GM23338 (cell line): ENCODE data around the gene TPT1. TPM values are rescaled to one million over a fixed set of nuclear protein-coding genes. Genes with fewer than 3 reads are reported as not detected.

Source experiments
- ATAC-seq: fragments of 200-7000 bp; cut with Tn5 transposase; 3 replicates; pipeline ENCODE4 v1.9.1; 2020
- DNase-seq: peaks from one replicate; pipeline ENCODE4 v3.0.0-alpha.2; 2015; ENCODE audit warnings: low spot score
- H2AFZ ChIP-seq: fragments of 200-600 bp; sonication (generic); 2 replicates; pipeline ENCODE4 v1.8.0; 2016; ENCODE audit warnings: antibody characterized with exemption, mild to moderate bottlenecking, moderate library complexity
- H3F3A ChIP-seq: fragments of 200-600 bp; sonication (generic); replicated peaks from 2 replicates; pipeline ENCODE4 v1.8.0; 2017; ENCODE audit warnings: antibody characterized with exemption, mixed run types, low read depth
- H3K27ac ChIP-seq: fragments of 200-600 bp; sonication (generic); 2 replicates; pipeline ENCODE4 v1.6.1; 2016; ENCODE audit warnings: low read depth
- H3K27me3 ChIP-seq: fragments of 200-600 bp; sonication (generic); 2 replicates; pipeline ENCODE4 v1.8.0; 2016; ENCODE audit warnings: mild to moderate bottlenecking, mixed run types, moderate library complexity; ENCODE audit not compliant: insufficient read depth
- H3K36me3 ChIP-seq: fragments of 200-600 bp; sonication (generic); 2 replicates; pipeline ENCODE4 v1.8.0; 2016; ENCODE audit warnings: mild to moderate bottlenecking; ENCODE audit not compliant: insufficient read depth
- H3K4me1 ChIP-seq: fragments of 200-600 bp; sonication (generic); 2 replicates; pipeline ENCODE4 v1.8.0; 2016; ENCODE audit warnings: mild to moderate bottlenecking, moderate library complexity; ENCODE audit not compliant: insufficient read depth
- H3K4me2 ChIP-seq: fragments of 200-600 bp; sonication (generic); 2 replicates; pipeline ENCODE4 v1.7.1; 2017; ENCODE audit warnings: mixed run types
- H3K4me3 ChIP-seq: fragments of 200-600 bp; sonication (generic); 2 replicates; pipeline ENCODE4 v1.6.1; 2016; ENCODE audit warnings: mixed run types
- H3K79me2 ChIP-seq: fragments of 200-600 bp; sonication (generic); replicated peaks from 2 replicates; pipeline ENCODE4 v1.8.0; 2017; ENCODE audit warnings: mild to moderate bottlenecking; ENCODE audit not compliant: insufficient read depth
- H3K9me2 ChIP-seq: fragments of 200-600 bp; sonication (generic); 2 replicates; pipeline ENCODE4 v1.8.0; 2017; ENCODE audit not compliant: insufficient read depth
- H4K20me1 ChIP-seq: fragments of 200-600 bp; sonication (generic); replicated peaks from 2 replicates; pipeline ENCODE4 v1.8.0; 2017; ENCODE audit warnings: mild to moderate bottlenecking; ENCODE audit not compliant: insufficient read depth
- H3K27ac Mint-ChIP-seq: 2 replicates; pipeline ENCODE4 v1.8.0; 2020; ENCODE audit warnings: inconsistent platforms, mild to moderate bottlenecking, moderate library complexity, mixed read lengths
- H3K27me3 Mint-ChIP-seq: 3 replicates; pipeline ENCODE4 v1.8.0; 2022; ENCODE audit warnings: low read depth, mild to moderate bottlenecking, moderate library complexity, mixed read lengths, inconsistent platforms; ENCODE audit not compliant: insufficient read depth, poor library complexity
- H3K36me3 Mint-ChIP-seq: 3 replicates; pipeline ENCODE4 v1.8.0; 2021; ENCODE audit warnings: low read depth, mild to moderate bottlenecking, inconsistent platforms, moderate library complexity, mixed read lengths
- H3K4me1 Mint-ChIP-seq: 3 replicates; pipeline ENCODE4 v1.8.0; 2020; ENCODE audit warnings: mild to moderate bottlenecking, inconsistent platforms, mixed read lengths
- H3K4me3 Mint-ChIP-seq: 3 replicates; pipeline ENCODE4 v1.8.0; 2021; ENCODE audit warnings: moderate library complexity, mild to moderate bottlenecking, inconsistent platforms, mixed read lengths
- H3K9me3 Mint-ChIP-seq: 3 replicates; pipeline ENCODE4 v1.8.0; 2020; ENCODE audit warnings: moderate library complexity, mild to moderate bottlenecking, inconsistent platforms, mixed read lengths
- CTCF ChIP-seq, 2 experiments: fragments of 200-600 bp in 1 of 2; sonication (generic) in 1 of 2; conservative IDR thresholded peaks; 2 replicates each; pipeline versions ENCODE4 v1.5.1 to v1.6.1; 2016 to 2017; ENCODE audit warnings: antibody characterized with exemption in 2 of 2, low read depth in 2 of 2, mild to moderate bottlenecking in 2 of 2, moderate library complexity in 1 of 2
- EZH2 ChIP-seq: fragments of 200-600 bp; sonication (generic); IDR thresholded peaks from one replicate; pipeline ENCODE4 v1.8.0; 2017; ENCODE audit warnings: antibody characterized with exemption, mild to moderate bottlenecking, low read depth; ENCODE audit not compliant: unreplicated experiment
- EZH2phosphoT487 ChIP-seq: fragments of 200-600 bp; sonication (generic); IDR thresholded peaks from one replicate; pipeline ENCODE4 v1.8.1; 2018; ENCODE audit warnings: antibody characterized with exemption; ENCODE audit not compliant: unreplicated experiment
- JUNB ChIP-seq: IDR thresholded peaks from one replicate; pipeline ENCODE4 v1.6.1; 2016; ENCODE audit warnings: antibody characterized with exemption; ENCODE audit not compliant: unreplicated experiment
- POLR2AphosphoS5 ChIP-seq: IDR thresholded peaks from 2 replicates; pipeline ENCODE4 v1.6.1; 2016; ENCODE audit warnings: antibody characterized with exemption, low read depth
- STAT1 ChIP-seq: IDR thresholded peaks from one replicate; pipeline ENCODE4 v1.6.1; 2016; ENCODE audit warnings: antibody characterized with exemption; ENCODE audit not compliant: unreplicated experiment
- ZNF114 ChIP-seq: fragments of 250-450 bp; sonication (Bioruptor Pico); IDR thresholded peaks from 2 replicates; pipeline ENCODE4 v1.5.0; 2020; ENCODE audit warnings: mild to moderate bottlenecking, moderate library complexity
- ZNF331 ChIP-seq: fragments of 250-450 bp; sonication (Bioruptor Pico); IDR thresholded peaks from 2 replicates; pipeline ENCODE4 v1.5.0; 2020; ENCODE audit warnings: low read depth, mild to moderate bottlenecking, moderate library complexity
- polyA plus RNA-seq: library from polyadenylated mRNA; unstranded; fragments of >200 nt; fragmentation: Nextera tagmentation; extraction: Ambion mirVana; gene quantifications from 2 replicates; pipeline ENCODE4 v1.2.1, GENCODE V29; 2016
- total RNA-seq: library from RNA; depleted of rRNA; stranded (reverse); fragments of >200 nt; shearing (Covaris generic); gene quantifications from 2 replicates; pipeline ENCODE4 v1.2.3, GENCODE V29; 2014
- TF ChIP-seq, protein P1 (sequence below): IDR thresholded peaks from 2 replicates; pipeline ENCODE4 v1.6.1; 2016; ENCODE audit warnings: antibody characterized with exemption

Gene TPT1
- total and polyA plus RNA-seq, 2 experiments from 2014 or later, result 1,385 to 2,519 TPM

- peaks cover 4% of the 10 kb centered on the region for H3K4me1 Mint-ChIP-seq
- H3K27me3 Mint-ChIP-seq, result peaks cover 4% of the 10 kb centered on the region
- TF ChIP-seq JUNB (no peak), EZH2phosphoT487 (no peak), ZNF114 (no peak), CTCF (conservative IDR thresholded peaks at IDR 0.05; ENCODE audit: low read depth in 2 of 2) (no peak), ZNF331 (CRISPR knock-in tag) (no peak), STAT1 (no peak)
- no peaks in the 10 kb centered on the region for H3K79me2 ChIP-seq
- no peaks in the 10 kb centered on the region for H4K20me1 ChIP-seq
- no peaks in the 10 kb centered on the region for H3K9me3 Mint-ChIP-seq
- H2AFZ ChIP-seq, result no peak overlapping the region
- peaks cover 11% of the 10 kb centered on the region for H3F3A ChIP-seq
- H3K9me2 ChIP-seq, result no peaks in the 10 kb centered on the region
- DNase-seq (no peak), ATAC-seq (no peak)
- H3K27me3 ChIP-seq, result no peaks in the 10 kb centered on the region
- peaks cover 8% of the 10 kb centered on the region; the same call in 2 of the 3 replicates for H3K36me3 Mint-ChIP-seq
- H3K4me3 Mint-ChIP-seq, result no peak overlapping the region
- no peaks in the 10 kb centered on the region for H3K36me3 ChIP-seq
- H3K4me1 ChIP-seq, result no peaks in the 10 kb centered on the region; the same call in 1 of the 2 replicates
- no peak overlapping the region for H3K27ac Mint-ChIP-seq
- no peak overlapping the region for H3K4me3 ChIP-seq
- no peak overlapping the region for H3K4me2 ChIP-seq
- H3K27ac ChIP-seq, result no peak overlapping the region
Observed at GRCh38 chr13:45325806-45326205, 15.2 kb downstream of the TPT1 start.

DNA sequence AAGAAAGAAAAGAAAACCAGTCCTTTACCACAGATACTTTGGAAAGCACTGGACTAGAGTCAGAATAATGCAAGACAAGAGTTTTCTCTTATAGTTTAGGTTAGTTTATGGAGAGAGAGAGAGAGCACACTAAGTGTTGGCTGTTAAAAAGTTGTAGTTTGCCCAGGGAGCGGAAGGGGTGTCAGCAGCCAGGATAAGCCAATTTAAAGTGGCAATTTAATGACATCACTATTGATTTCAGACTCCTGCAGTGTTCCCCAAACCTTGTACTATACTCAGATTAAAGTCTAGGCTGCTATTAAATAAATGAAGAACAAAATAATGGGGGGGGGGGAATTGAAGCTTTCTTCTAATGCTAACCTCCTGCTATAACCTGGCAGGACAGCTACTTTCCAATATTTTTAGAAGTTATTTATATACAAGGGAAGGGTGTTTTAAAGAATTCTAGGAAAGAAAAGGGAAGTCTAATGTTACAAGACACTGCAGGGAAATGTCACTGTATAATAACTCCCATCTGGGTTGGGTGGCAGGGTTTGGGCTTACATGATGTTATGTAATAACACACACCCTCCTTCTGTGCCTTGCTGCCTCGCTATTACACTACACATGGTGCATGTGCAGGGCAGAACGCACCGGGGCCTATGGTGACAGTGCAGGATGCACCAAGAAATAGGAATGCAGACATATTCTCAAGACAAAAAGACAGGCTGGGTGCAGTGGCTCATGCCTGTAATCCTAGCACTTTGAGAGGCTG is 19.9 kb downstream of the TPT1 start:
- no peaks in the 10 kb centered on the region for H3K9me2 ChIP-seq
- Mint-ChIP-seq H3K36me3 (peaks cover 5% of the 10 kb centered on the region; the same call in 1 of the 3 replicates), H3K4me3 (no peak overlapping the region), H3K27me3 (peaks cover 3% of the 10 kb centered on the region), H3K27ac (no peak overlapping the region), H3K9me3 (no peaks in the 10 kb centered on the region), H3K4me1 (no peaks in the 10 kb centered on the region; the same call in 2 of the 3 replicates)
- no peak for DNase-seq
- ATAC-seq, result no peak
- H2AFZ ChIP-seq, result no peak overlapping the region
- no peak overlapping the region for H3K4me3 ChIP-seq
- no peaks in the 10 kb centered on the region for H3K27me3 ChIP-seq
- H3F3A ChIP-seq, result no peaks in the 10 kb centered on the region
- no peak overlapping the region for H3K27ac ChIP-seq
- H3K36me3 ChIP-seq, result no peaks in the 10 kb centered on the region
- H3K4me1 ChIP-seq, result no peaks in the 10 kb centered on the region
- H3K79me2 ChIP-seq, result no peaks in the 10 kb centered on the region
- no peaks in the 10 kb centered on the region for H4K20me1 ChIP-seq
- no peak overlapping the region for H3K4me2 ChIP-seq
- TF ChIP-seq POLR2AphosphoS5 (no peak), ZNF114 (no peak), STAT1 (no peak), CTCF (conservative IDR thresholded peaks at IDR 0.05; ENCODE audit: low read depth in 2 of 2) (no peak), EZH2phosphoT487 (no peak), EZH2 (no peak), JUNB (no peak)
- TF ChIP-seq, protein P1, sequence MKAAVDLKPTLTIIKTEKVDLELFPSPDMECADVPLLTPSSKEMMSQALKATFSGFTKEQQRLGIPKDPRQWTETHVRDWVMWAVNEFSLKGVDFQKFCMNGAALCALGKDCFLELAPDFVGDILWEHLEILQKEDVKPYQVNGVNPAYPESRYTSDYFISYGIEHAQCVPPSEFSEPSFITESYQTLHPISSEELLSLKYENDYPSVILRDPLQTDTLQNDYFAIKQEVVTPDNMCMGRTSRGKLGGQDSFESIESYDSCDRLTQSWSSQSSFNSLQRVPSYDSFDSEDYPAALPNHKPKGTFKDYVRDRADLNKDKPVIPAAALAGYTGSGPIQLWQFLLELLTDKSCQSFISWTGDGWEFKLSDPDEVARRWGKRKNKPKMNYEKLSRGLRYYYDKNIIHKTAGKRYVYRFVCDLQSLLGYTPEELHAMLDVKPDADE, result no peak
